ENCODE data around the gene NECAP2.
"Not testable (repeated sequence)": the region's sequence is repeated elsewhere in the genome, so short reads cannot be mapped to it uniquely, and the experiment has no call there.

The NECAP2 gene

GRCh38 chr1:16474166-16474800 is 33.8 kb downstream of the NECAP2 start:
- Histone ChIP-seq H3K27ac (ENCODE audit: low read depth, low read length) (no peak overlapping the region), H3K79me2 (ENCODE audit: insufficient read depth, low read length) (no peaks in the 10 kb centered on the region), H3K9me3 (ENCODE audit: insufficient read depth, low read length) (no peaks in the 10 kb centered on the region), H2AFZ (ENCODE audit: low read depth, low read length, severe bottlenecking) (no peak overlapping the region), H3K4me2 (ENCODE audit: low read depth, low read length, poor library complexity, severe bottlenecking) (no peak overlapping the region), H4K20me1 (ENCODE audit: low read depth, low read length) (no peaks in the 10 kb centered on the region), H3K27me3 (ENCODE audit: low read length) (no peaks in the 10 kb centered on the region), H3K4me3 (ENCODE audit: insufficient read depth, low read length, poor library complexity, severe bottlenecking) (no peak overlapping the region), H3K36me3 (ENCODE audit: low read length) (no peaks in the 10 kb centered on the region), H3K9me2 (replicated peaks; ENCODE audit: insufficient read depth, low read length) (no peaks in the 10 kb centered on the region), H3K9ac (ENCODE audit: low read length) (no peak overlapping the region), H3F3A (ENCODE audit: insufficient read depth) (no peaks in the 10 kb centered on the region)
- TF ChIP-seq EZH2phosphoT487 (conservative IDR thresholded peaks at IDR 0.05; ENCODE audit: low read length) = no peak
- TF ChIP-seq CTCF (IDR thresholded peaks at IDR 0.05; ENCODE audit: insufficient read depth, low read length, poor library complexity, severe bottlenecking) = no peak

GRCh38 chr1:16474891-16475290 is 34.4 kb downstream of the NECAP2 start:
- not testable (repeated sequence) for H3K4me3 ChIP-seq (ENCODE audit: insufficient read depth, low read length, poor library complexity, severe bottlenecking); H3K27ac ChIP-seq (ENCODE audit: low read depth, low read length)

GRCh38 chr1:16475771-16476770 is 35.5 kb downstream of the NECAP2 start:
- not testable (repeated sequence) for H2AFZ ChIP-seq (ENCODE audit: low read depth, low read length, severe bottlenecking); H3K9ac ChIP-seq (ENCODE audit: low read length); H3K9me2 ChIP-seq (replicated peaks; ENCODE audit: insufficient read depth, low read length); H3K79me2 ChIP-seq (ENCODE audit: insufficient read depth, low read length); H3K4me2 ChIP-seq (ENCODE audit: low read depth, low read length, poor library complexity, severe bottlenecking); H3K36me3 ChIP-seq (ENCODE audit: low read length); H3K27me3 ChIP-seq (ENCODE audit: low read length); H3F3A ChIP-seq (ENCODE audit: insufficient read depth); H3K9me3 ChIP-seq (ENCODE audit: insufficient read depth, low read length); H3K27ac ChIP-seq (ENCODE audit: low read depth, low read length); H4K20me1 ChIP-seq (ENCODE audit: low read depth, low read length); H3K4me3 ChIP-seq (ENCODE audit: insufficient read depth, low read length, poor library complexity, severe bottlenecking)

More at GRCh38 chr1:16474891-16475290, 34.4 kb downstream of the NECAP2 start:
- H4K20me1 ChIP-seq (ENCODE audit: low read depth, low read length); H3F3A ChIP-seq (ENCODE audit: insufficient read depth); H3K9me3 ChIP-seq (ENCODE audit: insufficient read depth, low read length); H3K9ac ChIP-seq (ENCODE audit: low read length); H2AFZ ChIP-seq (ENCODE audit: low read depth, low read length, severe bottlenecking); H3K9me2 ChIP-seq (replicated peaks; ENCODE audit: insufficient read depth, low read length); H3K4me2 ChIP-seq (ENCODE audit: low read depth, low read length, poor library complexity, severe bottlenecking); H3K79me2 ChIP-seq (ENCODE audit: insufficient read depth, low read length); H3K36me3 ChIP-seq (ENCODE audit: low read length); H3K27me3 ChIP-seq (ENCODE audit: low read length): not testable (repeated sequence)

- Histone ChIP-seq H3K27me3 (ENCODE audit: low read length) (no peaks in the 10 kb centered on the region), H3K9me2 (replicated peaks; ENCODE audit: insufficient read depth, low read length) (no peaks in the 10 kb centered on the region), H3K79me2 (ENCODE audit: insufficient read depth, low read length) (no peaks in the 10 kb centered on the region), H3F3A (ENCODE audit: insufficient read depth) (no peaks in the 10 kb centered on the region), H3K9me3 (ENCODE audit: insufficient read depth, low read length) (no peaks in the 10 kb centered on the region), H3K4me2 (ENCODE audit: low read depth, low read length, poor library complexity, severe bottlenecking) (no peak overlapping the region), H2AFZ (ENCODE audit: low read depth, low read length, severe bottlenecking) (no peak overlapping the region), H3K4me3 (ENCODE audit: insufficient read depth, low read length, poor library complexity, severe bottlenecking) (no peak overlapping the region), H3K9ac (ENCODE audit: low read length) (no peak overlapping the region), H3K36me3 (ENCODE audit: low read length) (no peaks in the 10 kb centered on the region), H4K20me1 (ENCODE audit: low read depth, low read length) (no peaks in the 10 kb centered on the region), H3K27ac (ENCODE audit: low read depth, low read length) (no peak overlapping the region)
- TF ChIP-seq EZH2phosphoT487 (conservative IDR thresholded peaks at IDR 0.05; ENCODE audit: low read length) = no peak
- no peak for TF ChIP-seq CTCF (IDR thresholded peaks at IDR 0.05; ENCODE audit: insufficient read depth, low read length, poor library complexity, severe bottlenecking)
These were observed 37.6 kb downstream of the NECAP2 start for GRCh38 chr1:16478091-16478490.

- H3K36me3 ChIP-seq (ENCODE audit: low read length); H4K20me1 ChIP-seq (ENCODE audit: low read depth, low read length); H3K79me2 ChIP-seq (ENCODE audit: insufficient read depth, low read length); H3K9me3 ChIP-seq (ENCODE audit: insufficient read depth, low read length); H2AFZ ChIP-seq (ENCODE audit: low read depth, low read length, severe bottlenecking); H3K4me2 ChIP-seq (ENCODE audit: low read depth, low read length, poor library complexity, severe bottlenecking); H3K9ac ChIP-seq (ENCODE audit: low read length); H3K9me2 ChIP-seq (replicated peaks; ENCODE audit: insufficient read depth, low read length); H3K27ac ChIP-seq (ENCODE audit: low read depth, low read length); H3F3A ChIP-seq (ENCODE audit: insufficient read depth); H3K4me3 ChIP-seq (ENCODE audit: insufficient read depth, low read length, poor library complexity, severe bottlenecking); H3K27me3 ChIP-seq (ENCODE audit: low read length): not testable (repeated sequence)
These were observed 42.6 kb downstream of the NECAP2 start for GRCh38 chr1:16483146-16483545.

Measured in SU-DHL-6 (cell line).